ENCODE measurements around the gene CAV3.

CAV3 gene

GRCh38 chr3:8780279-8780678 lies 46.7 kb downstream of the CAV3 start:
- DNase-seq, result no peak
- Mint-ChIP-seq H3K27ac (no peak overlapping the region), H3K36me3 (ENCODE audit: low read depth) (no peaks in the 10 kb centered on the region), H3K9me3 (no peaks in the 10 kb centered on the region), H3K4me3 (no peak overlapping the region), H3K4me1 (no peaks in the 10 kb centered on the region), H3K27me3 (ENCODE audit: low read depth, poor library complexity) (peaks cover 22% of the 10 kb centered on the region)
- TF ChIP-seq CTCF (IDR thresholded peaks at IDR 0.05), result no peak

- no peaks in the 10 kb centered on the region for H3K27me3 Mint-ChIP-seq (ENCODE audit: low read depth, poor library complexity)
- peaks cover 16% of the 10 kb centered on the region for H3K9me3 Mint-ChIP-seq
- H3K4me1 Mint-ChIP-seq, result no peaks in the 10 kb centered on the region
- no peaks in the 10 kb centered on the region for H3K36me3 Mint-ChIP-seq (ENCODE audit: low read depth)
- H3K4me3 Mint-ChIP-seq, result no peak overlapping the region
- no peak for TF ChIP-seq CTCF (IDR thresholded peaks at IDR 0.05)
- no peak overlapping the region for H3K27ac Mint-ChIP-seq
- DNase-seq, result no peak
These were observed 51.3 kb downstream of the CAV3 start for GRCh38 chr3:8784676-8785435.

GRCh38 chr3:8790529-8790928 lies 56.9 kb downstream of the CAV3 start:
- TF ChIP-seq CTCF (IDR thresholded peaks at IDR 0.05), result no peak
- peaks cover 16% of the 10 kb centered on the region for H3K9me3 Mint-ChIP-seq
- H3K4me1 Mint-ChIP-seq, result no peaks in the 10 kb centered on the region
- peaks cover under 1% of the 10 kb centered on the region for H3K27me3 Mint-ChIP-seq (ENCODE audit: low read depth, poor library complexity)
- no peak for DNase-seq
- H3K36me3 Mint-ChIP-seq (ENCODE audit: low read depth), result no peaks in the 10 kb centered on the region
- no peak overlapping the region for H3K4me3 Mint-ChIP-seq
- H3K27ac Mint-ChIP-seq, result no peak overlapping the region

- no peaks in the 10 kb centered on the region for H3K36me3 Mint-ChIP-seq (ENCODE audit: low read depth)
- H3K4me1 Mint-ChIP-seq, result no peaks in the 10 kb centered on the region
- no peak overlapping the region for H3K4me3 Mint-ChIP-seq
- no peak for TF ChIP-seq CTCF (IDR thresholded peaks at IDR 0.05)
- H3K9me3 Mint-ChIP-seq, result peaks cover 13% of the 10 kb centered on the region
- H3K27me3 Mint-ChIP-seq (ENCODE audit: low read depth, poor library complexity), result peaks cover 3% of the 10 kb centered on the region
- H3K27ac Mint-ChIP-seq, result no peak overlapping the region
- no peak for DNase-seq
These were observed 59.6 kb downstream of the CAV3 start for GRCh38 chr3:8793242-8793641.

GRCh38 chr3:8794247-8794646 lies 60.6 kb downstream of the CAV3 start:
- H3K4me1 Mint-ChIP-seq, result no peaks in the 10 kb centered on the region
- H3K36me3 Mint-ChIP-seq (ENCODE audit: low read depth), result no peaks in the 10 kb centered on the region
- peaks cover 5% of the 10 kb centered on the region for H3K9me3 Mint-ChIP-seq
- TF ChIP-seq CTCF (IDR thresholded peaks at IDR 0.05), result no peak
- no peak for DNase-seq
- no peak overlapping the region for H3K27ac Mint-ChIP-seq
- no peak overlapping the region for H3K4me3 Mint-ChIP-seq
- H3K27me3 Mint-ChIP-seq (ENCODE audit: low read depth, poor library complexity), result peaks cover 3% of the 10 kb centered on the region
